Measurements from ENCODE around the gene ANTXRL.
"Not testable (repeated sequence)": the region's sequence is repeated elsewhere in the genome, so short reads cannot be mapped to it uniquely, and the experiment has no call there.

ANTXRL gene

DNA sequence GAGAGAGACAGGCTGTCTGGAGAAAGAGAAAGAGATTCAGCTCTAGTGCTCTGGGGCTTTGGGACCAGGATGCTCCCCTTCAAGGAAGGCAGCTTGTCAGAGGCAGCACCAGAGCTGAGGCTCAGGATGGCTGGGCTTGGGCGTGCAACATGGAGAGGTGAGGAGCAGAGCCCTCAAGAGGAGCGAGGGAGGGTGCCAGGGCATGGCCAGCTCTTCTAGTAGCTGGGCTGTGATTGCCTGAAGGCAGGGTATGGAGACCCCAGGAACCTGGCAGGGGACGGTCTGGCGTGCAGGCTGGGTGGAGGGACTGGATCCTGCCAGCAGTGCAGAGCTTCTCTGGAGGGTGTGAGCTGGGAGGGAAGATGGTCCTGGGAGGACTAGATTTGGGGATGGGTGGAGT, 40.2 kb downstream of the ANTXRL start:
- DNase-seq (ENCODE audit: low read depth in 1 of 2, low spot score in 1 of 2), result no peak

DNA sequence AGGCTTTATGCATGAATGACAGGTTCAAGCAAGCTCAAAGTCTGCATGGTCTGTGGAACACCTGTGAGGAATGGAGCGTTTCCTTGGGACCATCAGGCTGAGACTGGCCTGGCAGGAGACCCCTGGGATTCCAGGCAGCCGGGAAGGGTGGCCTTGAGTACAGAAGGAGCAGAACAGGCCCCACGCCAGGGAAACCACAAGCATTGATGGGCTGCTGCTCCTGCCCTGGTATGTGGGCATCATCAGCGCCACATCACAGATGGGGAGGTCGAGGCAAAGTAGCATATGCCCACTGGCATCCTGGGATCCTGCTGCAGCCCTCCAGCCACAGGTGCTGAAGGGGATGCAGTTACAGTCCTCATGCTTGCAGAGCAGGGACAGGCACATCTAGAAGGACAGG, 40.9 kb downstream of the ANTXRL start:
- no peak for DNase-seq (ENCODE audit: low read depth in 1 of 2, low spot score in 1 of 2)

DNA sequence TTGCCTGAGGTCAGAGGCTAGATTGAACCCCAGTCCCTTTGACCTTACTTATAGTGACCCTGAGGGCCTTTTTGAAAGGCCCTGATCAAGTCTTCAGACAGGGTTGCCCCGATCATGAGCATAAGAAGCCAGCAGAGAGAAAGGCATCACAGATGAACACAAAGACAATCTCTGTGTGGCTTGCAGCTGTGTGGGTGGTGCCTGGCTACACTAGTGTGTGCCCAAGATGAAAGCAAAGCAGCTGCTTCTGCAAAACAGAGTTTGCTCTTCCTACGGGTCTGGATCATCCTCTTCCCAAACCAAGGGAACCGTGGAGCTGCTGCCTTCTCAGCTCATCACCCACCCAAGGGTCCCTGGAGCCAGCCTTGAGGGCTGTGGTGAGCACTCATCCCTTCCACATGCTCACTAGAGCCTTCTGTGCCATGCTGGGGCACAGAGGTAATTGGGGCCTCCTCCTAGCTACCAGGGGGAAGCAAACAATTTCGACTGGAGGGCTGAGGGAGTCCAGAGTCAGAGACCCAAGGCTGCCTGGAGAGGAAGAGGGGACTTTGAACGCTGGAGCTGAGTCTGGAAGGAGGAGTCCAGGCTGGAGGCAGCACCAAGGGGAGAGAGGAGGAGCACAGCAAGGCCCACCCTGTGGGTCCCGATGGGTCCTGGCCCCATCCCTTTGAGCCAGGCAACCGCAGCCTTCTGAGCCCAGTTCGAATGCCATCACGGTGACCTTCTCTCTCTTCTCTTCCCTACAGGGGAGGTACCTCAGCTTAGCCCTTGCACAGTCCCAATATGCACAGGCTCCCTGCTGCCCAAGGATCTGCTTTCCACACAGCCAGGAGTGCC, 42.3 kb downstream of the ANTXRL start:
- DNase-seq (ENCODE audit: low read depth in 1 of 2, low spot score in 1 of 2), result no peak

DNA sequence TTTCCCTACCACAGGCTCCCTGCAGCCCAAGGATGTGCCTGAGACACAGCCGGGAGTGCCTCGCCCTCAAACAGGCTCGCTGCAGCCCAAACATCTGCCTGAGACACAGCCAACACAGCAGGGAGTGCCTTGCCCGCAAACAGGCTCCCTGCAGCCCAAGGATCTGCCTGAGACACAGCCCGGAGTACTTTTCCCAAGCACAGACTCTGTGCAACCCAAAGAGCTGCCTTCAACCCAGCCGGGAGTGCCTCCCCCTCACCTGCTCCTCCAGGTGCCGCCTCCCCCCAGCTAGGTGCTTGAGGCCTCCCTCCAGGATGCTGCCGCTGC, 42.9 kb downstream of the ANTXRL start:
- no peak for DNase-seq (ENCODE audit: low read depth in 1 of 2, low spot score in 1 of 2)

DNA sequence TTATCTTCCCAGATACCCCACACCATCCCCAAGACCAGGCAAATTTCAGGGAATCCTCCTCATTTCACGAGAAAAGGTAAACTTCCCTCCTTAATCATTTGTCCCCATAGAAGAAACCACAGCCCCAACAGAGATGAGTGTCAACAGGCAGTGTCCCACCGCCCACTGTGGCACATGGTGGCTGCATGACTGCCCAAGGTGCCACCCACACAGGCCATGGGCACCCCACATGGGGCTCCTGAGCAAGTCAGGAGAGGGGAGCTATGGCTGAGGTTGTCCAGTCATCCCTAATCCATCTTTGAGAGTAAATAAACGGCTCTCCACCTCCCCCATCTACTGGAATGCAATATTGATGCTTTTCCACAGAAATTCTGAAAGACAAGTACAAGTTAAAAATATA, 44.1 kb downstream of the ANTXRL start:
- no peak for DNase-seq (ENCODE audit: low read depth in 1 of 2, low spot score in 1 of 2)

DNA sequence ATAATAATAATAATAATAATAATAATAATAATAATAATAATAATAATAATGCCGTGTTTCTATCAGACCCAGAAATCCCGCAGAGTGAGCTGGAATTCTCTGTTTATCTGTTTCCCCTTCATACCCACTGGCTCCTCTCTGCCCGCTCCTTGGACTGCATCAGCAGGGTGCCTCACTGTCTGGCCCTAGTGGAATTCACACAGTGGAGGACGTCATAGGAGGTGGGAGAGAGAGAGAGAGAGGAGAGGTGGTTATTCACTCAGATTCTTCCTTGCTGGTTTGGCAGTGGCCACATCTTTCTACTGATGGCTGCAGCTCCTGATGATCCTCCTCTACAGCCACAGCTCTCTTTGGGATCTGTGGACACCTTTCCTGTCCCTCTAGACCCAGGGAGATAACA, 78.7 kb downstream of the ANTXRL start:
- DNase-seq (ENCODE audit: low read depth in 1 of 2, low spot score in 1 of 2), result not testable (repeated sequence)

DNA sequence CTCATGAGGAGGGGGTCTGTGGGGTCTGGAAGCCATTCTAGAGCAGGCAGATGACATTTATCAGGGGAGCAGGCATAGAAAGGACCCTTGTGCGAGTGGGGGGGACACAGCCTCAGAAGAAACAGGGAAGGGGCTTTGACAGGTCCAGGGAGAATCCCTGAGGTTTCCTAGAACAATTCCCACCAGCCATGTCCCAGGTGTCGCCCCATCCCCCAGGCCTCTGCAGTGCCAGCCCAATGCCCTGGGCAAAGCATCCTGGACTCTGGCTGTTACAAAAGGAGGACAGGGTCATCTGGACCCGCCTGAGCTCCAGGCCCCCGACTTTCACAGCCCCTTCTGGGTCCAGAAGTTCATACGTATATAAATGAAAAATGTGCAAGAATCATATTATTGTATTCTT, 80.4 kb downstream of the ANTXRL start:
- DNase-seq (ENCODE audit: low read depth in 1 of 2, low spot score in 1 of 2), result not testable (repeated sequence)

DNA sequence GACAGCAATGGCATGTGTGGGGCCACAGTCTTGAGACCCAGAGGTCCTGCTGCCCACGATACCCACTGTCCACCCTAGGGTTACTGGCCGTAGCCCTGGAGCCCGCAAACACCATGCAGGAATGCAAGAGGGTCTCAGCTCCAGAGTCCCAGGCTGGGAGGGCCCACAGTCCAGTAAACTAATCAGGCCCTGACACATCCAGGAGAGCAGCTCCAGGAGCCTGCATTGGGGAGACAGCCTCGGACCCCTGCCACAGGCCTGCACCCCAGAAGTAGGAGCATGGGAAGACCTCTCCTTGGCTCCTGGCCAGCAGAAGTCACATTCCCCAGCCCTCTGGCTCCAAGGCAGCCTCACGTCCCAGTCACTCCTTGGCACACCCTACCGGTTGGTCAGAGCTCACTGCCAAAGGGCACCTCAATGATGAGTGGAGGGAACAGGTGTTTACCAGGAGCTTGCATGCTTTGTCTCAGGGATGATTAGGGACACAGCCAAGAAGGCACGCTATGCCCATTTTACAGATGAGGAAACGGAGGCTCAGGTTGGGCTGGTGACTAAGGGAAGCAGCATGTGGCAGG, 81.0 kb downstream of the ANTXRL start:
- DNase-seq (ENCODE audit: low read depth in 1 of 2, low spot score in 1 of 2), result not testable (repeated sequence)

DNA sequence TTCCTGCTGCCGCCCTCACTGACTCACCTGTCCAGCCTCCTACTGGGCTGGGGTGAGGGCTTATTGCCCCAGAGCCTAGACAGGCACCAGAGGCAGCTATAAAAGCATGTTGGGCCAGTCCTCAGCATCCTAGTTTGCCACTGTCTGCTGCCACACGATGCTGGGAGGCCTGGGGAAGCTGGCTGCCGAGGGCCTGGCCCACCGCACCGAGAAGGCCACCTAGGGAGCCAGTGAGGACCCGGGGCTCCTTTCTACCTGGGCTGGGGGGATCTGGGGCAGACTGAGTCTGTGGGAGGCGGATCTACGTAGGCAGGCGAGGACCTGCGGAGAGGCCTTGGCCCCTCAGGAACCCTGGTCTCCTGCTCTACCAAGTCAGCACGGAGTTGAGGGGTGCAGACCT, 82.2 kb downstream of the ANTXRL start:
- DNase-seq (ENCODE audit: low read depth in 1 of 2, low spot score in 1 of 2), result not testable (repeated sequence)

DNA sequence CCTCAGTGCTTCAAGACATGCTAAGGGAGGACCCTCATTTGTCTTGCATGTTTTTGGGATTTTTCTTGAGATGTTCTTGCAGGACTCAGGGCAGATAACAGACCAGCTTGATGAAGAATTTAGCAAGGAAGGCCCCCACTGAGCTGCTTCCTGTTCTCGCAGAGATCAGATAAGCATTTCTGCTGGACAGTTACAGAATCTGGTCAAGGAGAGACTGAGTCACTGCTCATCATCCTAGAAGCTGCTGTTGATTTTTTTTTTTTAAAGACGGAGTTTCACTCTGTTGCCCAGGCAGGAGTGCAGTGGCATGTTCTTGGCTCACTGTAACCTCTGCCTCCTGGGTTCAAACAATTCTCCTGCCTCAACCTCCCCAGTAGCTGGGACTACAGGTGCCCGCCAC, 87.6 kb downstream of the ANTXRL start:
- not testable (repeated sequence) for DNase-seq (ENCODE audit: low read depth in 1 of 2, low spot score in 1 of 2)

DNA sequence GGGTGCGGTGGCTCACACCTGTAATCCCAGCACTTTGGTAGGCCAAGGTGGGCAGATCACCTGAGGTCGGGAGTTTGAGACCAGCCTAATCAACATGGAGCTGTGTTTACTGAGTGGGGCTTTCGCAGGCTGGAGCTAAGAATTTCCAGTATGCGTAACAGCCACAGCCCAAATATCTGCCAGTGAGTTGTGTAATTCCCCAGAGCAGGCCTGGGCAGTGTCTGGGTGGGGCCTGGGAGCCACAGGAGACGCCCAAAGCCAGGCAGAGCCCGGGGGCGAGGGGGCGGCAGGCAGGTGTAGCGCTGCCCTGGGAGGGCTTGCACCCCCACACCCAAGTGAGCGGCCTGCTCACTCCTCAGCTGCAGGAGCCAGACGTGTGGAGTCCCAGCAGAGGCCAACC, 88.6 kb downstream of the ANTXRL start, which contains the start of gene ANXA8L1:
Gene ANXA8L1, plus strand, starts transcription at position 371 of the 400 bp plus-strand sequence. CDS start 76 bp downstream, outside the sequence.
- DNase-seq (ENCODE audit: low read depth in 1 of 2, low spot score in 1 of 2), result not testable (repeated sequence)

DNA sequence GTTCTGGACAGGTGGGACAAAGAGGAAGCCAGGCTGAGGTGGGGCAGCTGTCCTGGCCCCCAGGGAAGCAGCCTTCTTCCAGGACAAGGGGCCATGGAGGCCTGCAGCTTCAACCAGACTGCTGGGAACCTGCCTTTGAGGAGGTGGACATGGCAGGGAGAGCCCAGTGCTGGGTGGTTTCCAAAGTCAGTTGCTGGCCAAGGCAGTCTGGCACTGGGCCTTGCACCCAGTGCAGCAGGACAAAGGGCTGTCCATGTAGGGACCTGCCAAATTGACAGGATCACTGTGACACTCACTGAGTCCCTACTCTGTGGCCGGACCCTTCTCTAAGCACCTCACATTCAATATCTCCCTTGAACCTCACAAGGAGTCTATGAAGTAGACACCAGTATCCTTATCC, 90.2 kb downstream of the ANTXRL start:
- not testable (repeated sequence) for DNase-seq (ENCODE audit: low read depth in 1 of 2, low spot score in 1 of 2)

DNA sequence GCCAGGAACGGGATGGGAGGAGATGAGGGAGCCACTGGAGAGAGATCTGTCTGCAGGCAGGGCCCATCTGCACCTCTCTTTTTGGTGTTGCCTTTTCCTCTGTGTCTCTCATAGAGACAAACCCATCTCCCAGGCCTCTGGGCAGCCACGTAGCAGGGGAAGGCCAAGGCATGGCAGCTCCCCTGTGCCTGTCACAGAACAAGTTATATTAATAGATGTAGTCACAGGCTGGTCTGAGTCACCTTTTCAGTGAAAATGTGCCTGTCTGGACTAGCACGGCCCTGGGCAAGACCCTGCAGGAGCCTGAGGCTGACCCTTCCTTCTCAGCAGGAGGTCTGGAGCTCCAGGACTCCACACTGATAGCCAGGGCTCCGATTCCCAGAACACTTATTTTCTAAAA, 90.9 kb downstream of the ANTXRL start:
- DNase-seq (ENCODE audit: low read depth in 1 of 2, low spot score in 1 of 2), result not testable (repeated sequence)

DNA sequence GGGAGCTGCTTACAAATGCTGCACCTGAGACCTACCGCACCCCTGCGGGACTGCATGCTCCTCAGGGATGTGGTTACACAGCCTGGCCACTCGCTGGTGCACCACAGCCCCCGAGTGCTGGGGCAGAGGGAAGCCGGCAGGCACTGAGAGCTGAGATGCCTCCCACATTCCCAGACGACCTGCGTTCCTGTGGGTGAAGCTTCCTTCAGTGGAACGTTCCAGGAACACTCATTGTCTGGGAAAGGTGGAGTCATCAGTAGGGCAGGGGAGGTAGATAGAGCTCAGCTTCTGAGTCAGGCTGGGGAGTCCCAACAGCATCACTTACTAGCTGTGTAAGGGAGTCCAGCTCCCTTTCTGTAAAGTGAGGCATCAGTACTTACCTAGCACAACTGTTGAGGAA, 91.3 kb downstream of the ANTXRL start:
- DNase-seq (ENCODE audit: low read depth in 1 of 2, low spot score in 1 of 2), result not testable (repeated sequence)

DNA sequence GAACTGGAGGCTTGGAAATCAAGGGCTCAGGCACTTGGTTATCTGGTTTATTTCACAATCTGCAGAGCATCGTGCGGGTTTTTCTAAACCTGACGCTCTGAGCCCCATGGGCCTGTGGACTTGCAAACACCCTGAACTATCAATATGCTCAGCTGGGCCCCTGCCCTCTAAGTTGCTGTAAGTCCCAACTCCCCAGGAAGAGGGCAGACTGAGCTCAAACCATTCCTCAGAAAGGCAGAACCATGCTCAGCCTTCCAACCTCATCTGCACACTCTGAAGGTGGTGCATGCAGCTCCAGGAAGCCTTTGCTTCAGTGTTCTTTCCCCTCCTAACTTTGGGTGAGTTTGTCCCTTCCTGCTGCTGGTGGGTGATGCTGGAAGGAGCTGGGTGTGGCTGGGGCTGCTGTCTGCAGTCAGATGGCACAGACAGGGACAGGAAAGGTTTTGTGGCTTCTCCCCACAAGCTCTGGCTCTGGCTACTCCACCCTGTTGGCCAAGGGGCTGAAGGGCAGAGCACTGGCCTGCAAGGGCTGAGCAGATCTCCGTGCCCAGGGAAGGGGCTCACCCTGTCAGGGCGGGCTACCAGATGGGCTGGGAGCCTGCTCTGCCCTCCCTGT, 92.5 kb downstream of the ANTXRL start:
- DNase-seq (ENCODE audit: low read depth in 1 of 2, low spot score in 1 of 2), result not testable (repeated sequence)

Data from activated CD4-positive, alpha-beta T cell treated with anti-CD3 and anti-CD28 coated beads, Interleukin-2, amount 50 U/mL, for 24 hours (primary cell).